ENCODE measurements around the gene FSTL4.

DNA sequence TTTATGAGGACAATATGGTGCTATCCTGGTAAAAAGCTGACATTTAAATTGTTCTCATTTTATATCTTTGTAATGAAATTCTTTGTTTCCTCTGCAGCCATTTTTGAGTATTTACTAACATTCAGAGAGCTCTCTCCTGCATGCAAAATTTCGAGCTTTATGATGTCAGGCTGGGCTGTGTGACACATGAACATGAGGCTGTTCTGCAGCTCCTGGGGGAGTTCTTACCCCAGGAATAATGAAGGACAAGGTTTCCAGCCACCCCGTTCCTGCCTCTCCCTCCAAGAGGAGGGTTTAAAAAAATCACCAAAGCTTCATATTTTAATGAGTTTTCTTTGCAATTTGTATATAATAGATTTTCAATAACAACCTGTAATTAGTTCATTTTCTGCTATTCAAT, 308.2 kb downstream of the FSTL4 start:
- TF ChIP-seq, protein P1, sequence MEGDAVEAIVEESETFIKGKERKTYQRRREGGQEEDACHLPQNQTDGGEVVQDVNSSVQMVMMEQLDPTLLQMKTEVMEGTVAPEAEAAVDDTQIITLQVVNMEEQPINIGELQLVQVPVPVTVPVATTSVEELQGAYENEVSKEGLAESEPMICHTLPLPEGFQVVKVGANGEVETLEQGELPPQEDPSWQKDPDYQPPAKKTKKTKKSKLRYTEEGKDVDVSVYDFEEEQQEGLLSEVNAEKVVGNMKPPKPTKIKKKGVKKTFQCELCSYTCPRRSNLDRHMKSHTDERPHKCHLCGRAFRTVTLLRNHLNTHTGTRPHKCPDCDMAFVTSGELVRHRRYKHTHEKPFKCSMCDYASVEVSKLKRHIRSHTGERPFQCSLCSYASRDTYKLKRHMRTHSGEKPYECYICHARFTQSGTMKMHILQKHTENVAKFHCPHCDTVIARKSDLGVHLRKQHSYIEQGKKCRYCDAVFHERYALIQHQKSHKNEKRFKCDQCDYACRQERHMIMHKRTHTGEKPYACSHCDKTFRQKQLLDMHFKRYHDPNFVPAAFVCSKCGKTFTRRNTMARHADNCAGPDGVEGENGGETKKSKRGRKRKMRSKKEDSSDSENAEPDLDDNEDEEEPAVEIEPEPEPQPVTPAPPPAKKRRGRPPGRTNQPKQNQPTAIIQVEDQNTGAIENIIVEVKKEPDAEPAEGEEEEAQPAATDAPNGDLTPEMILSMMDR (conservative IDR thresholded peaks at IDR 0.05) = no peak
- no peak for TF ChIP-seq EZH2 (IDR thresholded peaks at IDR 0.05; ENCODE audit: low read depth)
